Astrocyte of the spinal cord (primary cell): ENCODE results near the gene RFTN1.

Source experiments
- DNase-seq: peaks from one replicate; pipeline ENCODE4 v3.0.0; 2011; ENCODE audit warnings: low read depth, low spot score
- H3K4me3 ChIP-seq: 2 replicates; pipeline ENCODE4 v1.5.1; 2011; ENCODE audit warnings: low read depth, mild to moderate bottlenecking, low read length, moderate library complexity
- CTCF ChIP-seq: IDR thresholded peaks from 2 replicates; pipeline ENCODE4 v1.5.1; 2012; ENCODE audit warnings: low read depth, mild to moderate bottlenecking, low read length, inconsistent platforms
- in situ Hi-C: cut with HindIII; loops from 2 replicates; pipeline ENCODE4 v1.10.0; 2017; ENCODE audit warnings: low sequenced_read_pairs

The RFTN1 gene

GRCh38 chr3:16439848-16440708 lies 73.4 kb downstream of the RFTN1 start:
- H3K4me3 ChIP-seq: no peak overlapping the region
- DNase-seq: no peak
- in situ Hi-C loops: no loop called here
- TF ChIP-seq CTCF: no peak

DNA sequence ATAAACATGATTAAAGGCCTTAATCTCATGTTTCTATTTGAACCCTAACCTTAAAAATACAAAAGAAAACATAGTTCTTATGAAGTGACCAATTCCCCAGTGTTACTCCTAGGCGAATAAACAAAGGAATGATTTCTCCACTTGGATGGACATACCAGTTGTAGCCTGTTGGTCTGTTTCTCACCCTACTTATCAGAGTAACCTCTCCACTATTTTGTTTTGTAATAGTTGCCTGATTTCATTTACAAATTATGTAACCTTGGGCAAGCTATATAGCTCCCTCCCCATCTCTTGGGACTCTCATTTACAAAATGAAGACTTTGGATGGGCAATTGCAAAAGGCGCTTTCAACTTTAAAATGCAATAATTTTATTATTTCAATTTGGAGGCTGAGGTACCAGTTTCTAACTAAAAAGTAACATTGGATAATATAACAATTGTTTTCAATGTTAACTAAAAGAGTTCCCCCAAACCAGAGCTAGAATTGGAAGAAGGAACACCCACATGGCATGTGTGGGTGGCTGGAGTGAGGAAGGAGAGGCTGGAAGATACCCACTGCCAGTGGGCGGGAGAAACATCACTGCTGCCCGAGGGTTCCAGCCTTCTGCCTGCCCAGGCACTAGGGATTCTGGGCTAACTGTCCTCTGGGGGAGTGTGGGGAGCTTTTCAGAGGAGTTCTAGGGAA lies 74.2 kb downstream of the RFTN1 start:
- no peak overlapping the region for H3K4me3 ChIP-seq
- no peak for DNase-seq
- in situ Hi-C loops: no loop called here
- no peak for TF ChIP-seq CTCF

DNA sequence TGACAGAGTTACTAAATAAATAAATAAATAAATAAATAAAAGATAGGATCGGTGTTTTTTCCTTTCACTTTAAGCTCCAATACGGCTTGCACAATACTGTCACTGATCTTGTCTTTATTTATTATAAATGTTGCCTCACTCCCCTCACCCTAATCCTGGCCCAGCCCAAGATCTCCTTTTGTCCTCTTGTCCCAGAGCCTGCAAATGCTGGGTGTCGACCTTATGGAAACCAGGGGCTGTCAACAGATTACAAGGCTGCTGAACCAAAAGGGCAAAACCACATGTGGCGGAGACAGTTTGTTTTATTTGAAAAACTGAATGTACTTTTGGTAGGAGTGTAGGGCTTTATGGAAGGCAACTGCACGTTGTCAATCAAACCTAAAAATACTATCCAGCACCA lies 75.9 kb downstream of the RFTN1 start:
- in situ Hi-C loops: no loop called here

GRCh38 chr3:16433701-16434151 lies 79.8 kb downstream of the RFTN1 start:
- in situ Hi-C loops: no loop called here
- TF ChIP-seq CTCF: no peak

More for the DNA sequence above, 75.9 kb downstream of the RFTN1 start:
- no peak for TF ChIP-seq CTCF
- H3K4me3 ChIP-seq: no peak overlapping the region
- DNase-seq: no peak

GRCh38 chr3:16432714-16433113 lies 80.8 kb downstream of the RFTN1 start:
- H3K4me3 ChIP-seq: no peak overlapping the region
- no peak for TF ChIP-seq CTCF
- in situ Hi-C loops: no loop called here
- DNase-seq: no peak

More at GRCh38 chr3:16433701-16434151, 79.8 kb downstream of the RFTN1 start:
- no peak for DNase-seq
- H3K4me3 ChIP-seq: no peak overlapping the region

DNA sequence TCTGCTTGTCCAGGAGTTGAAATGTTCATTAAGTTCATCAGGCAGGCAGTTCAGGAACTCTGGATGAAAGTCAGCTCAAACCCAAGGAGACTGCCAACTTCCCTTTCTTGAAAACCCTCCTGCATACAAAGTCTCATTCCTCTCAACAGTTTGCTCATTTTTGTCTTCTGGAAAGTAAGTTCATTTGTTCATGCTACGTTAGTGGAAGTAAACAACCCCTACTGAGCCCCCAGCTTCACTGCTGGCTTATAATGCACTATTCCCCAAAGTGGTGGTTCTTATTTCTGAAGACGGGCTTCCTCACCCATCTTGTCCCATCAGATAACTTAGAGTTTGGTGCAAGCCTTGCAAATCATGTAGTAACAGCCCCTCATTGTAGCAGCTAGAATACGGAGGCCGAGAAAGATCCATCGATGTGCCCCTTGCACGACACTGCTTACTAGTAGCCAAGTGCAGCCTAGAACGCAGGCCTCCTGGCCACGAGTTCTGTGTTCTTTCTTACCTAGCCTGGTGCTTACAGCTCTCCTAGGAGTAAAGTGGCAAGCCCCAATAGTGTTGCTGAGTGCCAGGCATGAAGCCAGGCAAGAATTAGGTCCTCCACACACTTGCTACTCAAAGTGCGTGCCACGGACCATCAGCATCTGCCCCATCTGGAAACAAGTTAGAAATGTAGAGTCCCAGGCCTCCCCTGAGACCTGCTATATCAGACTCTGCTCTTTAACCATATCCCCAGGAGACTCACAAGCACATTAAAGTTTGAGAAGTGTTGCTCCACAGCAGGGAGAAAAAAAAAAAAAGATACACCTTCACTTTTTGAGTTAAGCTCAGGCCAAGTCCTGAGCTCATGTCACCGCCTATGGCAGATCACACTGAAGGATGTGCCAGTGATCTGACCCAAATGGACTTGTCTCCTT lies 82.5 kb downstream of the RFTN1 start:
- in situ Hi-C loops: no loop called here
- no peak for TF ChIP-seq CTCF
- no peak for DNase-seq
- H3K4me3 ChIP-seq: no peak overlapping the region
